Endothelial cell of umbilical vein (primary cell): ENCODE data around the gene PRR18. TPM values are rescaled to one million over a fixed set of nuclear protein-coding genes. Genes with fewer than 3 reads are reported as not detected.

Experiments
- BruUV-seq: library from RNA; stranded (reverse); fragments of 400-500 nt; replicated peaks from 2 replicates; lab custom pipeline; 2021; lab: Mats Ljungman, UMichigan
- CTCF ChIA-PET: fragments of 300-600, 350-600 bp; sonication (Branson Sonifier 250); formaldehyde crosslinking; loops from one replicate; lab custom pipeline; 2021; ENCODE audit warnings: antibody characterized with exemption, inconsistent platforms; lab: Charles Lee
- POLR2A ChIA-PET: fragments of 300-600, 350-600 bp; sonication (Branson Sonifier 250); formaldehyde crosslinking; loops from one replicate; lab custom pipeline; 2021; ENCODE audit warnings: antibody characterized with exemption, inconsistent platforms; lab: Charles Lee
- DNase-seq: peaks from one replicate; pipeline ENCODE4 v3.0.0-alpha.2; 2011; ENCODE audit warnings: low read depth, low spot score
- FAIRE-seq: peaks from 2 replicates; lab custom pipeline; 2011; peaks lifted over from hg19 to GRCh38; lab: Jason Lieb, UNC
- H2AFZ ChIP-seq: 2 replicates; pipeline ENCODE4 v1.6.0; 2012; ENCODE audit warnings: low read depth, low read length, control low read depth, inconsistent platforms
- H3K27ac ChIP-seq: 2 replicates; pipeline ENCODE4 v1.5.1; 2011; ENCODE audit warnings: low read depth, mild to moderate bottlenecking, control low read depth, low read length, moderate library complexity; ENCODE audit not compliant: insufficient read depth
- H3K27me3 ChIP-seq, 2 experiments: 2 replicates each; pipeline versions ENCODE4 v1.6.0 to v1.6.1; 2011; ENCODE audit warnings: low read length in 2 of 2, mixed read lengths in 1 of 2; ENCODE audit not compliant: control insufficient read depth in 2 of 2, insufficient read depth in 2 of 2
- H3K36me3 ChIP-seq, 2 experiments: 2 replicates in 1 of 2; 3 replicates in 1 of 2; pipeline ENCODE4 v1.5.1; 2011; ENCODE audit warnings: low read length in 2 of 2, mild to moderate bottlenecking in 1 of 2, moderate library complexity in 1 of 2; ENCODE audit not compliant: control insufficient read depth in 2 of 2, insufficient read depth in 2 of 2; ENCODE audit errors: extremely low read depth in 1 of 2
- H3K4me1 ChIP-seq: 3 replicates; pipeline ENCODE4 v1.5.1; 2011; ENCODE audit warnings: mild to moderate bottlenecking, low read length; ENCODE audit not compliant: control insufficient read depth, insufficient read depth; ENCODE audit errors: extremely low read depth
- H3K4me2 ChIP-seq: 2 replicates; pipeline ENCODE4 v1.6.1; 2011; ENCODE audit warnings: low read length, control low read depth, mixed read lengths; ENCODE audit not compliant: insufficient read depth
- H3K4me3 ChIP-seq, 3 experiments: fragments of 200-600 bp in 1 of 3; sonication (generic), shearing (Covaris generic) in 1 of 3; replicated peaks in 1 of 3; 2 replicates each; pipeline ENCODE4 v1.5.1; 2011 to 2016; ENCODE audit warnings: control low read depth in 3 of 3, low read length in 3 of 3, mild to moderate bottlenecking in 2 of 3, inconsistent platforms in 1 of 3, low read depth in 1 of 3, moderate library complexity in 1 of 3; ENCODE audit not compliant: insufficient read depth in 1 of 3
- H3K79me2 ChIP-seq: 2 replicates; pipeline ENCODE4 v1.6.0; 2012; ENCODE audit warnings: low read length, inconsistent platforms; ENCODE audit not compliant: control insufficient read depth, insufficient read depth
- H3K9ac ChIP-seq: replicated peaks from 2 replicates; pipeline ENCODE3; 2011; ENCODE audit warnings: low read length, control low read depth; ENCODE audit not compliant: insufficient read depth; ENCODE audit errors: extremely low read depth
- H3K9me1 ChIP-seq: replicated peaks from 3 replicates; pipeline ENCODE4 v1.6.0; 2011; ENCODE audit warnings: mild to moderate bottlenecking, low read length; ENCODE audit not compliant: control insufficient read depth, insufficient read depth; ENCODE audit errors: extremely low read depth
- H3K9me3 ChIP-seq: replicated peaks from 2 replicates; pipeline ENCODE4 v1.5.1; 2012; ENCODE audit warnings: low read length, inconsistent platforms; ENCODE audit not compliant: control insufficient read depth, insufficient read depth
- H4K20me1 ChIP-seq: replicated peaks from 2 replicates; pipeline ENCODE3; 2011; ENCODE audit warnings: mild to moderate bottlenecking, low read length; ENCODE audit not compliant: control insufficient read depth, insufficient read depth; ENCODE audit errors: extremely low read depth
- EZH2 ChIP-seq: IDR thresholded peaks from 2 replicates; pipeline ENCODE4 v1.6.1; 2012; ENCODE audit warnings: borderline replicate concordance, low read depth, mild to moderate bottlenecking, moderate library complexity, low read length, inconsistent platforms; ENCODE audit not compliant: severe bottlenecking
- FOS ChIP-seq: IDR thresholded peaks from 2 replicates; pipeline ENCODE4 v1.6.1; 2011; ENCODE audit warnings: mild to moderate bottlenecking, low read length, moderate library complexity, borderline replicate concordance; ENCODE audit not compliant: insufficient read depth
- GATA2 ChIP-seq: IDR thresholded peaks from 2 replicates; pipeline ENCODE4 v1.7.0; 2011; ENCODE audit warnings: low read depth, mild to moderate bottlenecking, moderate library complexity, mixed read lengths, low read length; ENCODE audit not compliant: insufficient read length, insufficient read depth
- JUN ChIP-seq: IDR thresholded peaks from 2 replicates; pipeline ENCODE4 v1.6.1; 2011; ENCODE audit warnings: borderline replicate concordance, low read depth; ENCODE audit not compliant: insufficient read length, insufficient read depth
- MYC ChIP-seq: IDR thresholded peaks from one replicate; pipeline ENCODE4 v1.6.1; 2011; ENCODE audit warnings: mild to moderate bottlenecking, low read depth, low read length
- POLR2A ChIP-seq: IDR thresholded peaks from 2 replicates; pipeline ENCODE4 v1.6.1; 2012; ENCODE audit warnings: low read depth, mild to moderate bottlenecking, control low read depth, low read length
- POLR2AphosphoS5 ChIP-seq: IDR thresholded peaks from 2 replicates; pipeline ENCODE4 v1.6.1; 2012; ENCODE audit warnings: low read depth, mild to moderate bottlenecking, control low read depth, low read length, moderate library complexity; ENCODE audit not compliant: insufficient read depth
- dilution Hi-C: fragments of 300-500 bp; cut with MboI; formaldehyde crosslinking; loops from one replicate; pipeline ENCODE4 v1.15.0; 2019; ENCODE audit warnings: low sequenced_read_pairs; ENCODE audit not compliant: extremely low pct_ligation_motif_present
- intact Hi-C: fragments of 100-400 bp; cut with micrococcal nuclease; formaldehyde crosslinking; loops from one replicate; pipeline ENCODE4 v1.10.0; 2022
- polyA plus RNA-seq, 4 experiments: library from polyadenylated mRNA; depleted of rRNA in 3 of 4; stranded (reverse) in 3 of 4; unstranded in 1 of 4; fragments of >200 nt; gene quantifications; 2 replicates each; pipeline versions ENCODE4 v1.2.1 to v1.2.3, GENCODE V29; 2011 to 2012; ENCODE audit warnings: missing spikeins in 1 of 4
- total RNA-seq: library from RNA; stranded (reverse); gene quantifications from 2 replicates; pipeline ENCODE4 v1.2.3, GENCODE V29; 2021
- TF ChIP-seq, protein P1 (sequence below), 2 donors: IDR thresholded peaks; 1 replicate in 1 of 2; 2 replicates in 1 of 2; pipeline ENCODE4 v1.5.1; 2011; ENCODE audit warnings: low read length in 2 of 2, mild to moderate bottlenecking in 2 of 2, moderate library complexity in 2 of 2, control low read depth in 1 of 2, inconsistent platforms in 1 of 2, low read depth in 1 of 2; ENCODE audit not compliant: insufficient read depth in 1 of 2; ENCODE audit errors: extremely low read depth in 1 of 2
- TF ChIP-seq, protein P2 (sequence below): IDR thresholded peaks from 2 replicates; pipeline ENCODE4 v1.6.1; 2011; ENCODE audit not compliant: insufficient read depth, insufficient read length

PRR18 gene
- total and polyA plus RNA-seq, 2 donors (not counting 3 experiments of a cell fraction or from before 2014, with no cell fraction given) = not detected

DNA sequence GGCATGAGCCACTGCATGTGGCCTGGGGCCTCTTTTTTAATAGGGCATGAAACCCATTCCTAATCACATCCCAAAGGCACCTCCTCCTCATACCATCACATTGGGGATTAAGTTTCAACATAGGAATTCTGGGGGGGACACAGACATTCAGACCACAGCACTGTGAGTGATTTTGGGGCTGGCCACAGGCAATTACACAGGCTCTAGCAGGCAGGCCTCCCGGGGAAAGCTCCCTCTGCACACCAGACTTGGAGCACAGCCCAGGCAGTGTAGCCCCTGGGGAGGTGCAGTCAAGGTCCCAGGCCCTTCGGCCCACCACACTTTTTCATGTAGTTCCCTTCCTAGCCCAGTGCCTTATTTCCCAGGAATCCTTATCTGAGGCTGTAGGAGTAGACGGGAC is 28.7 kb upstream of the PRR18 start:
- ChIA-PET CTCF (interaction anchor here (1.6 kb wide), 1 partner anchor 24 kb away, joined by 5 read pairs; no protein-coding TSS in a partner anchor), POLR2A (no interaction called here)
- H4K20me1 ChIP-seq = no peaks in the 10 kb centered on the region
- TF ChIP-seq GATA2 (no peak), POLR2A (no peak), EZH2 (no peak), JUN (no peak), FOS (no peak), MYC (no peak), POLR2AphosphoS5 (no peak)
- TF ChIP-seq, protein P1, sequence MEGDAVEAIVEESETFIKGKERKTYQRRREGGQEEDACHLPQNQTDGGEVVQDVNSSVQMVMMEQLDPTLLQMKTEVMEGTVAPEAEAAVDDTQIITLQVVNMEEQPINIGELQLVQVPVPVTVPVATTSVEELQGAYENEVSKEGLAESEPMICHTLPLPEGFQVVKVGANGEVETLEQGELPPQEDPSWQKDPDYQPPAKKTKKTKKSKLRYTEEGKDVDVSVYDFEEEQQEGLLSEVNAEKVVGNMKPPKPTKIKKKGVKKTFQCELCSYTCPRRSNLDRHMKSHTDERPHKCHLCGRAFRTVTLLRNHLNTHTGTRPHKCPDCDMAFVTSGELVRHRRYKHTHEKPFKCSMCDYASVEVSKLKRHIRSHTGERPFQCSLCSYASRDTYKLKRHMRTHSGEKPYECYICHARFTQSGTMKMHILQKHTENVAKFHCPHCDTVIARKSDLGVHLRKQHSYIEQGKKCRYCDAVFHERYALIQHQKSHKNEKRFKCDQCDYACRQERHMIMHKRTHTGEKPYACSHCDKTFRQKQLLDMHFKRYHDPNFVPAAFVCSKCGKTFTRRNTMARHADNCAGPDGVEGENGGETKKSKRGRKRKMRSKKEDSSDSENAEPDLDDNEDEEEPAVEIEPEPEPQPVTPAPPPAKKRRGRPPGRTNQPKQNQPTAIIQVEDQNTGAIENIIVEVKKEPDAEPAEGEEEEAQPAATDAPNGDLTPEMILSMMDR (IDR thresholded peaks at IDR 0.05; ENCODE audit: extremely low read depth in 1 of 2, insufficient read depth in 1 of 2, low read depth in 1 of 2, low read length in 2 of 2) = no peak
- TF ChIP-seq, protein P2, sequence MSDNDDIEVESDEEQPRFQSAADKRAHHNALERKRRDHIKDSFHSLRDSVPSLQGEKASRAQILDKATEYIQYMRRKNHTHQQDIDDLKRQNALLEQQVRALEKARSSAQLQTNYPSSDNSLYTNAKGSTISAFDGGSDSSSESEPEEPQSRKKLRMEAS = no peak
- dilution Hi-C loops (no loop called here), intact Hi-C loops (no loop called here)
- no peak overlapping the region for H2AFZ ChIP-seq
- no peaks in the 10 kb centered on the region for H3K9me3 ChIP-seq
- no peak overlapping the region for H3K4me3 ChIP-seq
- no peak overlapping the region for H3K4me2 ChIP-seq
- H3K36me3 ChIP-seq = no peaks in the 10 kb centered on the region
- H3K27me3 ChIP-seq = no peaks in the 10 kb centered on the region
- H3K9ac ChIP-seq = no peak overlapping the region
- H3K4me1 ChIP-seq = peaks cover 6% of the 10 kb centered on the region
- peaks cover 52% of the 10 kb centered on the region for H3K79me2 ChIP-seq
- BruUV-seq = no TSS peak
- H3K27ac ChIP-seq = no peak overlapping the region
- DNase-seq = no peak
- no peaks in the 10 kb centered on the region for H3K9me1 ChIP-seq
- FAIRE-seq = no peak
